HAP-1 (cell line): ENCODE measurements around the gene KCNK17.

Source experiments
- DNase-seq, 2 experiments: peaks; one replicate each; pipeline ENCODE4 v3.0.0-alpha.2; 2016 to 2020; ENCODE audit warnings: low spot score in 2 of 2
- H3K27me3 ChIP-seq: fragments of 250-450 bp; sonication (Bioruptor Pico); 2 replicates; pipeline ENCODE4 v1.5.1; 2020; ENCODE audit warnings: low read depth, mild to moderate bottlenecking, moderate library complexity
- H3K36me3 ChIP-seq: fragments of 250-450 bp; sonication (Bioruptor Pico); replicated peaks from 2 replicates; pipeline ENCODE4 v1.5.1; 2020; ENCODE audit warnings: mild to moderate bottlenecking
- H3K4me1 ChIP-seq: fragments of 250-450 bp; sonication (Bioruptor Pico); 2 replicates; pipeline ENCODE4 v1.5.1; 2020; ENCODE audit warnings: mild to moderate bottlenecking
- H3K4me3 ChIP-seq: fragments of 250-450 bp; sonication (Bioruptor Pico); 2 replicates; pipeline ENCODE4 v1.5.1; 2020; ENCODE audit warnings: mild to moderate bottlenecking, moderate library complexity
- H3K9me3 ChIP-seq: fragments of 250-450 bp; sonication (Bioruptor Pico); 2 replicates; pipeline ENCODE4 v1.5.1; 2020; ENCODE audit warnings: mild to moderate bottlenecking, moderate library complexity
- in situ Hi-C: fragments of 300-500 bp; cut with MboI; formaldehyde crosslinking; loops from 3 replicates; pipeline ENCODE4 v1.14.3; 2020; ENCODE audit warnings: low sequenced_read_pairs, inconsistent platforms, mixed read lengths

KCNK17 gene

DNA sequence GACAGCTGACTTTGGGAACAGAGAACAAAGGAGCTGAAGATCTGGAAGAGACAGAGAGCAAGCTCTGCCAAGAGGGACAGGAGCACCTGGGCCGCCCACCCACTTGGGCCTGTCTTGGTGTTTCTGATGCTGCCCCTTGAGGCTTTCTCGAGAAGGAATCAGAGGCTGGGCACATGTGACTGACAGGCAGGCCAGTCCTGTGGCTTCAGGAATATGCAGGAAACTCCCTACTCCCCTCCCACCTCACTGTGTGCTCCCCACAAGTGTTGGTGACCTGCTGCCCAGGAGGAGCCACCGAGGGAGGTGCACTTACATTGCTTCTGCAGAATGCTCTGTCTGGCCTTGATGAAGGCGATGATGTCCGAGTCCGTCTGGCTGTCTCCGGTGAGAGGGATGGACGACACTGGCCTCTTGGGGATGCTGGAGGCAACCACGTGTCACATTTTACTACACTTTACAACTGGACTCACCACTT is 29.2 kb upstream of the KCNK17 start:
- no peak for DNase-seq
- H3K4me1 ChIP-seq, result no peaks in the 10 kb centered on the region
- in situ Hi-C loops, result loop anchor here (10.0 to 25.0 kb wide), 2 partner anchors 971 to 1694 kb away; partner anchors contain the start of genes TSPO2 and UNC5CL

DNA sequence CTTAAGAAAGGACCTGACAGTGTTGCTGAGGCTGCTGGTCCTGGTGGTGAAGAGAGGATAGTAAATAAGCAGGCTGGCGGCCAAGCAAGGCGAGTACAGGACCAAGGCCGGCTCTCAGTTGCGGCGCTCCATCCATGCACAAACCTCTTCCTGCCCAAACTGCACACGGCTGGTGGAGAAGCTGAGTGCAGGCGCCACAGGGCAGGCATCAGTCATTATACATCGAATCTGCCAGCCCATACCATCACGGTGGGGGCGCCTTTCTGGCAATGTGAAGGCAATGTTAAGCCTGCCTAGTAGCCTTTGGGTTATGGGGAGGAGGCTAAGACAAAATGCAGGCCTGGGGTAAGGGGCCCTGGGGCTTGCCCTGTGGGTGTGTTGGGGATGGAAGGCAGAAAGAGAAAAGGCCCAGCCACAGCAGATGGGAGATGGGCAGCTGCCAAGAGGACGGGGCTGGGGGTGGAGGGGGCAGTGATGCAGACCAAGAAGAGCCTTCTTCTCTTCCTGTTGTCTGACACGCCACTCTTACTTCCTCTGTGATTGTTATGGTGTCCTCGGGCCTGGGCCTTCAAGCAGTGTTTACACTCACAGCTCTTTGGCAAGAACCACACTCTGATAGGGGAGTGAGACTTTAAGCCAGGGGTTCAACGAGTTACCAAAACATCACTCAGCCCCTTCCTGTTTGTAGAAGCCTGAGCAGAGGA is 28.6 kb upstream of the KCNK17 start:
- Histone ChIP-seq H3K4me1 (no peaks in the 10 kb centered on the region), H3K9me3 (no peaks in the 10 kb centered on the region), H3K36me3 (no peaks in the 10 kb centered on the region), H3K4me3 (no peak overlapping the region), H3K27me3 (no peaks in the 10 kb centered on the region; the same call in 1 of the 2 replicates)
- no peak for DNase-seq
- in situ Hi-C loops, result loop anchor here (10.0 to 25.0 kb wide), 2 partner anchors 972 to 1694 kb away; partner anchors contain the start of genes TSPO2 and UNC5CL

More for the DNA sequence above, 29.2 kb upstream of the KCNK17 start:
- H3K36me3 ChIP-seq, result no peaks in the 10 kb centered on the region
- no peaks in the 10 kb centered on the region; the same call in 1 of the 2 replicates for H3K27me3 ChIP-seq
- H3K9me3 ChIP-seq, result no peaks in the 10 kb centered on the region
- H3K4me3 ChIP-seq, result no peak overlapping the region

DNA sequence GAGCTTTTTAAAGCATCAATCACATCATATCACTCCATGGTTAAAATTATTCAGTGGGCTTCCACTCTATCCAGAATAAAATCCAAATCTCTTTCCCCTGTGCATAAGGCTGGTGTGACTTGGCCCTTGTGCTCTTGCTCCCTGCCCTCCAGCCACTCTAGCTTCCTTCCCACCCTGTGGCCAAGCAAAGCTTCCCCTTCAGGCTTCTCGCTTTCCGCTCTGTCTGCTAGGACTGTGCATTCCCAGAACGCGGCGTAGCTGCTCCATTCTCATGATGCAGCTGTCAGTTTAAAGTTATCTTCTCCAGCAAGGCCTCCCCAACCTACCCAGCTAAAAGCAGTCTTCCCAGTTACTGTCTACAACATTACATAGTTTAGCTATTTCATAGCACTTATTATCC is 27.7 kb upstream of the KCNK17 start:
- no peaks in the 10 kb centered on the region for H3K4me1 ChIP-seq
- H3K27me3 ChIP-seq, result no peaks in the 10 kb centered on the region; the same call in 1 of the 2 replicates
- no peaks in the 10 kb centered on the region for H3K9me3 ChIP-seq
- no peak overlapping the region for H3K4me3 ChIP-seq
- H3K36me3 ChIP-seq, result no peaks in the 10 kb centered on the region
- in situ Hi-C loops, result loop anchor here (10.0 to 25.0 kb wide), 2 partner anchors 973 to 1695 kb away; partner anchors contain the start of genes TSPO2 and UNC5CL
- DNase-seq, result no peak

DNA sequence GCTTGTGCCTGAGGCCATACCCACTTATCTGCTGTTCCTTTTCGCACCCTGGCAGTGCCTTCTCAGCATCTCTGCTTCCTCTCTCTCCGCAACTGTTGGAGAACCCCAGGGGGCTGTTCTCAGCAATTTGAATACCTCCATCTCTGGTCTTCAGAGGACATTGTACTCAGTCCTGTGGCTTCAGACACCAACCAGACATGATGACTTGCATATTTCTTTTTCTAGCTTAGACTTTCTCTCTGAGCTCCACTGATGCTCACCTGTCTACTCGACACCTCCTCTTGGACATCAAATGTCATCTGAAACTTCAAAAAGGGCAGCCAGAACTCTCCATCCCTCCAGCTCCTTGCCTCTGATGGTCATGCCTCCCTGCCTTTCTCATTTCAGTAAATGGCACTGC is 27.1 kb upstream of the KCNK17 start:
- H3K27me3 ChIP-seq, result no peaks in the 10 kb centered on the region; the same call in 1 of the 2 replicates
- no peak for DNase-seq
- no peaks in the 10 kb centered on the region for H3K9me3 ChIP-seq
- H3K4me1 ChIP-seq, result no peaks in the 10 kb centered on the region
- no peaks in the 10 kb centered on the region for H3K36me3 ChIP-seq
- in situ Hi-C loops, result loop anchor here (10.0 to 25.0 kb wide), 2 partner anchors 973 to 1696 kb away; partner anchors contain the start of genes TSPO2 and UNC5CL
- H3K4me3 ChIP-seq, result no peak overlapping the region

DNA sequence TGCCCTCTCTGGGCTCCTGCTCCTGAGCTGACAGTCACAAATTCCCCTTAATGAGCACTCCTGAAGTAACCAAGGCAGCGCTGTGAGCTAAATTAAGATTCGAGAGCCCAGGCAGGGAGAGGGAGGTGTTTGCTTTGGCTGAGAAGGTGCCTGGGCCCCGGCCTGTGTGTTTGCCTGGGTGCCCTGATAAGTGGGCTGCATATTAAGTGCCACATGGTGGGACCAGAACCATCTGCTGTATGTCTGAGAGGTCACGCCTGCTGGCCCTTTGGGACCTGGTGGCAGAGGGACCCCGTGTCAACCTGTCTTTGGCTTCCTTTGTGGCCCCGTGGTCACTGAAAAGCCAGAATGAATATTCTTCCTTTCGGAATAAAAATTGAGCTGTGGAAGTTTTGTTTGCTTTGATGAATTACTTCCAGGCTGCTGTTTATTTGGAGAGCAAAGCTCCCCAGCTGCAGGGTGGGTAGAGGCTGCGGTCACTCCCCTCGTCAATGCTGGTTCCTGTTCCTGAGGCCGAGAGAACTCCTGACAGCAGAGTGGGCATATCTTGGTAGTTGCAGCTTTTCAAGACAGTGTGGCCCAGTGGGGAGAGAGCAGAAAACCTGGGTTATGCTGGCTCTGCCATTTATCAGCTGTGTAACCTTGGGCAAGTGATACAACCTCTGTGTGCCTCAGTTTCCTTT is 25.8 kb upstream of the KCNK17 start:
- DNase-seq, result no peak
- H3K36me3 ChIP-seq, result no peaks in the 10 kb centered on the region

DNA sequence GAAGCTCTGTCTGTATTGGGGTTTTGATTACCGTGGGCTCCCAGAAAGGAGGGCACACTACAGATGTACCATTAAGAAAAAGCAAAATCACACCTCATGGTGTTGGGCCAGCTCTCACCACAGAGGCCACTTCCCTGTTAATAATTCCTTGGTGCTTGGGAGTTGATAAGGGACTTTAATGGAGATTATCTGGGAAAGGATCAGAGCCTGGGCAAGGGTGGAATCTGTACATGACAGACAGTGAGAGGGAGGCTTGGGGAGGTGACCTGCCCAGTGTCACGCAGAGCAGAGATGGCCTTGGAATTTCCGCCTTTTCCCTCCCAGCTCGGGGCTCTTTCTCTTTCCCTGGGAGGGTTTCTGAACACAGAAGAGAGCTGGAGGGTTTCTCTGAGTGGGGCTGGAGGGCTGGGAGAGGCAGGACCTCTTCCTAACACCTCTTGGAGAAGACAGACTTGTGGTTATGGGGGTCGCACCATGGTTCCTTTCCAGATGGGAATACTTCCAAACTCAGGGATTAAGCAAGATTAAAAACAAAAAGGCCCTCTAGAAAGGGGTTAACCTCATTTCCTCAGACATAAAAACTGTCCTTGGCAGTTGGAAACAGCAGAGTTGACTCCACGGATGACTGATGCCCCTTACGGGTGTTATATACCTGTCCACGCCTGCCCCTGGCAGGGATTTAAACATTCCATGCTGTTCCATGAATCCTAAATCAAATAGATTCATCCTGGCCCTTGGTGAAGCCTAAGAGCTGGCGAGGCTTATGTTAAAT is 25.1 kb upstream of the KCNK17 start:
- H3K9me3 ChIP-seq, result no peaks in the 10 kb centered on the region
- in situ Hi-C loops, result loop anchor here (25.0 kb wide), 1 partner anchor 1698 kb away; the partner anchor contains the start of genes TSPO2 and UNC5CL
- H3K4me1 ChIP-seq, result no peaks in the 10 kb centered on the region

More for the DNA sequence above, 25.8 kb upstream of the KCNK17 start:
- Histone ChIP-seq H3K4me1 (no peaks in the 10 kb centered on the region), H3K9me3 (no peaks in the 10 kb centered on the region), H3K4me3 (no peak overlapping the region), H3K27me3 (no peaks in the 10 kb centered on the region; the same call in 1 of the 2 replicates)
- in situ Hi-C loops, result loop anchor here (10.0 to 25.0 kb wide), 2 partner anchors 975 to 1697 kb away; partner anchors contain the start of genes TSPO2 and UNC5CL

DNA sequence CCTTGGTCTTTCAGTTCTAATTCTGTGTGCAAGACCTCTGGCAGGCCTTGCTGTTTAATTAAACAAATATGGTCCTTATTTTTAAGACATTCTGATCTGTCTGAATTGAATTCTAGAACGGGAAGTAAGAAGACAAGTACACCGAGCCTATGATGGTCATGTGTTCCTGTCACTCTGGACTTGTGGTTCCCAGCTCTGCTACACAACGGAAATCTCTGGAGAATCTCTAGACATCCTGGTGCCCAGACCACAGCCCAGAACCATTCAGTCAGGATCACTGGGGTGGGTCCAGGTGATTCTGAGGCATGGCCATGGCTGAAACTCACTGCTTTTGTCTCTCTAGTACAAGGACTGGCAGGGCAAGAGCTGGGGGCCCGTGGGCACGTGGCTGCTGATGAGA is 24.2 kb upstream of the KCNK17 start:
- DNase-seq, result no peak
- in situ Hi-C loops, result loop anchor here (25.0 kb wide), 1 partner anchor 1699 kb away; the partner anchor contains the start of genes TSPO2 and UNC5CL
- Histone ChIP-seq H3K9me3 (no peaks in the 10 kb centered on the region), H3K4me3 (no peak overlapping the region), H3K4me1 (no peaks in the 10 kb centered on the region), H3K27me3 (no peaks in the 10 kb centered on the region; the same call in 1 of the 2 replicates), H3K36me3 (no peaks in the 10 kb centered on the region)

More for the DNA sequence above, 25.1 kb upstream of the KCNK17 start:
- Histone ChIP-seq H3K27me3 (no peaks in the 10 kb centered on the region; the same call in 1 of the 2 replicates), H3K4me3 (no peak overlapping the region), H3K36me3 (no peaks in the 10 kb centered on the region)
- no peak for DNase-seq

DNA sequence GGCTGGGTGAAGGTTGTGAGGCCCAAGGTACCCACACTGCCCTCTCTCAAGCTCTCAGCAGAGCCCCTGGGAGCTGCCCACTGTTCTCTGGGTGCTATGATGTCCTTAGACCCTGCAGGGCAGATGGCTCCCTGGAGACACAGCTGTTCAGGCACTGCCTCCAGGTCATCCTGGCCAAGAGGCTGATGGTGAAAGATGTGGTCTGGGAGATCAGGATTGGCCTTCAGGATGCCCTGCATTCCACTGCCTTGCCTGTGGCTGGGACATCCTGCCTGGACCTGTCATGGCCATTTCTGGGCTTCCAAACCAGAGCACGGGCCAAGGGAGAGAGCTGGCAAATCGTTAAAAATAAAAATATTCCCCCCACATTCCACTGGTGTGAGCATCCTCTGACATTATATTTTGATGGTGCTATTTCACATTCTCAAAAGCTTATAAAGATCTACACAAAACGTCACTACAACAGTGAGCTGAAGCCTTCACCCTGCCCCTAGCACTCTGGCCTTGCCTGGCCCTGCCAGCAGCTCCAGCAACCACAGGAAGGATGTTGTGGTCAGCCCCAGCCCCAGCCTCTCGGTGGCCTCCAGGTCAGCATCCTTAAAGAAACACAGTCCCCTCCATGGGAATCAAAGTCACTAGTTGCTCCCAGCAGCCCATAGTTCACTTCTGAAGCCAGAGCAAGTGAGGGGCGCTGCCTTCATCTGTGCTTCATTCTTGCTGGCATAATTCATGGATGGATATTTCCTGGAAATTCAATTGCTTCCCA is 21.7 kb upstream of the KCNK17 start:
- in situ Hi-C loops, result loop anchor here (25.0 kb wide), 1 partner anchor 1701 kb away; the partner anchor contains the start of genes TSPO2 and UNC5CL
- no peaks in the 10 kb centered on the region for H3K36me3 ChIP-seq
- H3K4me3 ChIP-seq, result no peak overlapping the region
- no peaks in the 10 kb centered on the region for H3K9me3 ChIP-seq
- DNase-seq, result no peak
- no peaks in the 10 kb centered on the region; the same call in 1 of the 2 replicates for H3K27me3 ChIP-seq
- H3K4me1 ChIP-seq, result no peaks in the 10 kb centered on the region

DNA sequence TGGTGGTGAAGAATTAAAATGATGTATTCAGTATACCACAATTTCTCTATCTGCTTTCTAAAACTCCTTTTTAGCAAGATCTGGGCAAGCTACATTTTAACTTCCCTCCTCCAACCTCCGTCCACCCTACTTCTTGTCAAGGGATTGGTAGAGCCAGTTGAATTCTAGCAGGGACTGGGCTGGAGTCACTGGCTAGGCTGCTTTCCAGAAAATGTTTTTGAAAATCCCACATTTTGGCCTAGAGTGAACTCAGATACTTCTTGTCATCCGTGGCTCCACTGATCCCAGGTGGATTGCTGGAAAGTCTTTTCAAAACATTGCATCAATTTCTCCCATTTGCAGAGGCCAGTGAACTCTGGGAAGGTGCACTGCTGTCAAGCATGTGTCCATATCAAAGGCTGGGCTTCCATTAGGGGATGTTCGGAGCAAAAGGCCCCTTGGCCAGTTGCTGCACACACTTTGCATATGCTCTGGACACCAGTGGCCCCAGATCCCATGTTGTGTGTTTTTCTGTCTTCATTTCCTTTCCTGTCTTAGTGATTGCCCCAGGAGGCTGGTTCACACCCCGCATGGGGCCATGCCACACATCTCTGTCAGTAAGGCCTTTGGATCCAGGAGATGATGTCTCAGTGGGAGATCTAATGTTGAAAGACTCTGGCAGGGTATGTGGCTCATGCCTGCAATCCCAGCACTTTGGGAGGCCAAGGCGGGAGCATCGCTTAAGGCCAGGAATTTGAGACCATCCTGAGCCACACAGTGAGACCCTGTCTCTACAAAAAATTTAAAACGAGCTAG is 19.6 kb upstream of the KCNK17 start:
- H3K9me3 ChIP-seq, result no peaks in the 10 kb centered on the region
- in situ Hi-C loops, result loop anchor here (25.0 kb wide), 1 partner anchor 1703 kb away; the partner anchor contains the start of genes TSPO2 and UNC5CL
- no peaks in the 10 kb centered on the region for H3K36me3 ChIP-seq
- H3K4me1 ChIP-seq, result no peaks in the 10 kb centered on the region
- DNase-seq, result no peak
- H3K4me3 ChIP-seq, result no peak overlapping the region
- no peaks in the 10 kb centered on the region; the same call in 1 of the 2 replicates for H3K27me3 ChIP-seq

DNA sequence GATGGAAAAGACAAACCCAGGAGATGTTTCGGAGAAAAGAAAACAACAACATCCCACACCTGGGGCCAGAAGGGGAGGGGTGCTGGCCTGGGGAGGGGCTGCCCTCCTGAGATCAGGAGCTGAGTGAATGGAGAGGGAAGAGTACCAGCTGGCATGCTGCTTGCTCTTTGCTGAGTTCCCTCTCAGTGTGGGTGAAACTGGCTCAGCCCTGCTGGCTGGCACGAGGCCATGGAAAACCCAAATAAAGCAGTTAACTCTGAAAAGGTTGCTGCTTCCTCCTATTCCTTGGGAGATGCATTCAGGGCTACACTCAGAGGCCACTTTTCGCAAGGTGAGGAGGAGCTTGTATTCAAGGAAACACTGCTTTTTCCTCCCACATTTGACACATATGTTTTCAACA is 16.3 kb upstream of the KCNK17 start:
- in situ Hi-C loops, result loop anchor here (25.0 kb wide), 1 partner anchor 1707 kb away; the partner anchor contains the start of genes TSPO2 and UNC5CL
- Histone ChIP-seq H3K36me3 (no peaks in the 10 kb centered on the region), H3K9me3 (no peaks in the 10 kb centered on the region), H3K27me3 (no peaks in the 10 kb centered on the region), H3K4me1 (no peaks in the 10 kb centered on the region), H3K4me3 (no peak overlapping the region)
- DNase-seq, result no peak

DNA sequence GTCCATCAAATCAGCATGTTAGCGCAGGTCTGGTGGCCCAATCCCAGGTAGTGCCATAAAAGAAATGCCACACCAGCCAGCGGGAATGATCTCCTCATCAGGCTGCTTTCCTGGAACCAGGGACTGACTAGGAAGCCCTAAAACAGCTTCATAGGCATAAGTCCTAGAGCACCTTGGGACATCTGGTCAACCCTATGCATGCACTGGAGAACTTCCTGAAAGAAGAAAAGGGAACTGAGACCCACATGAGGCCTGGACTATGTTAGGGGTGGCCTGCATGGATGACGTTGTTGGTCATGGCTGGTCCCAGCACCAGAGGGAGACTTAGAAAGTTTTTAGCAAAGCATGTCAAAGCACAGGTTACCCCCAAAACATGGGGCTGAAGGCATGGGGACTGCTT is 15.8 kb upstream of the KCNK17 start:
- no peaks in the 10 kb centered on the region for H3K36me3 ChIP-seq
- in situ Hi-C loops, result loop anchor here (25.0 kb wide), 1 partner anchor 1707 kb away; the partner anchor contains the start of genes TSPO2 and UNC5CL
- no peak overlapping the region for H3K4me3 ChIP-seq
- H3K4me1 ChIP-seq, result no peaks in the 10 kb centered on the region
- H3K9me3 ChIP-seq, result no peaks in the 10 kb centered on the region
- H3K27me3 ChIP-seq, result no peaks in the 10 kb centered on the region
- no peak for DNase-seq

DNA sequence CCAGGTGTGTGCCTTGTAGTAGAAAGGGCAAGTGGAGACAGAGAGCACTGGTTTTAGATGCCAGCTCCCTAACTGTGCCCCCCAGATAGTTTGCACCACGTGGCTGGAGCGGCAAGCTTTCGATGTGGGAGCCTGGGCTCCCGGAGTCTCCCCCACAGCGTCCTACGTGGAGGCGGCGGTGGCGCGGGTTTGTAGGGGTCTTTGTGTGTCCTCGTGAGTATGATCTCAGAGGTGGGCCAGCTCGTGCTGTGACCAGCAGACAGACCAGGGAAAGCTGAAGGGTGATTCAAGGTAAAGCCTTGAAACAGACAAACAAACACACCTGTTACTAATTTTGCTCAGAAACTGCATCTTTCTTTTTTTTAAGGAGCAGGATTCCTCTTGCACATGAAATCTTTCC is 13.8 kb upstream of the KCNK17 start:
- Histone ChIP-seq H3K4me1 (no peaks in the 10 kb centered on the region), H3K36me3 (no peaks in the 10 kb centered on the region), H3K9me3 (no peaks in the 10 kb centered on the region), H3K27me3 (no peaks in the 10 kb centered on the region), H3K4me3 (no peak overlapping the region)
- no peak for DNase-seq
- in situ Hi-C loops, result loop anchor here (25.0 kb wide), 1 partner anchor 1709 kb away; the partner anchor contains the start of genes TSPO2 and UNC5CL
